Mucosa of descending colon (tissue), 3 donors: ENCODE measurements around the gene CFAP251. TPM values are rescaled to one million over a fixed set of nuclear protein-coding genes. Genes with fewer than 3 reads are reported as not detected.
A peak's percentile ranks its signal among the peaks of the same experiment; 100 is the strongest.

Experiments used
- ATAC-seq: fragments of 200-7000 bp; cut with Tn5 transposase; one replicate; pipeline ENCODE4 v1.9.1; 2020; ENCODE audit warnings: mild to moderate bottlenecking, moderate library complexity
- DNase-seq, 3 donors: peaks; one replicate each; pipeline ENCODE4 v3.0.0-alpha.2; 2020
- H3K36me3 ChIP-seq: fragments of 200-600 bp; one replicate; pipeline ENCODE4 v1.8.0; 2021; ENCODE audit warnings: low read depth, mild to moderate bottlenecking
- H3K4me1 ChIP-seq: fragments of 200-600 bp; one replicate; pipeline ENCODE4 v1.8.0; 2021; ENCODE audit warnings: low read depth, mild to moderate bottlenecking
- H3K4me3 ChIP-seq: fragments of 200-600 bp; one replicate; pipeline ENCODE4 v1.8.0; 2021; ENCODE audit warnings: mild to moderate bottlenecking
- H3K9me3 ChIP-seq: fragments of 200-600 bp; one replicate; pipeline ENCODE4 v1.8.0; 2021; ENCODE audit warnings: mild to moderate bottlenecking
- intact Hi-C, 2 donors: fragments of 100-400 bp; cut with DNase I in 1 of 2; cut with micrococcal nuclease in 1 of 2; formaldehyde crosslinking; loops; one replicate each; pipeline versions ENCODE4 v1.11.0 to v1.11.1; 2022; cut with DNase I, micrococcal nuclease
- total RNA-seq, 3 donors: library from RNA; stranded (reverse); fragmentation: NEBNext Ultra II Directional in 2 of 3; extraction: Animal tissue kit (Norgen Biotek cat#: 25700) in 2 of 3; gene quantifications; one replicate each; pipeline versions ENCODE4 v1.2.1 to v1.2.4, GENCODE V29; 2021 to 2023
- TF ChIP-seq, protein P1 (sequence below): fragments of 200-600 bp; IDR thresholded peaks from one replicate; pipeline ENCODE4 v1.8.0; 2022; ENCODE audit warnings: antibody characterized with exemption, mild to moderate bottlenecking
- donor health status: DM: no; HTN: no; CAD: no; lungs with moderate emphysema.
- donor health status: DM: no; HTN: no; CAD: no.
- donor health status: DM: no; HTN: yes; CAD: no.

The CFAP251 gene
- total RNA-seq, 3 donors from 2014 or later, result 0.14 to 0.92 (median 0.55) TPM

DNA sequence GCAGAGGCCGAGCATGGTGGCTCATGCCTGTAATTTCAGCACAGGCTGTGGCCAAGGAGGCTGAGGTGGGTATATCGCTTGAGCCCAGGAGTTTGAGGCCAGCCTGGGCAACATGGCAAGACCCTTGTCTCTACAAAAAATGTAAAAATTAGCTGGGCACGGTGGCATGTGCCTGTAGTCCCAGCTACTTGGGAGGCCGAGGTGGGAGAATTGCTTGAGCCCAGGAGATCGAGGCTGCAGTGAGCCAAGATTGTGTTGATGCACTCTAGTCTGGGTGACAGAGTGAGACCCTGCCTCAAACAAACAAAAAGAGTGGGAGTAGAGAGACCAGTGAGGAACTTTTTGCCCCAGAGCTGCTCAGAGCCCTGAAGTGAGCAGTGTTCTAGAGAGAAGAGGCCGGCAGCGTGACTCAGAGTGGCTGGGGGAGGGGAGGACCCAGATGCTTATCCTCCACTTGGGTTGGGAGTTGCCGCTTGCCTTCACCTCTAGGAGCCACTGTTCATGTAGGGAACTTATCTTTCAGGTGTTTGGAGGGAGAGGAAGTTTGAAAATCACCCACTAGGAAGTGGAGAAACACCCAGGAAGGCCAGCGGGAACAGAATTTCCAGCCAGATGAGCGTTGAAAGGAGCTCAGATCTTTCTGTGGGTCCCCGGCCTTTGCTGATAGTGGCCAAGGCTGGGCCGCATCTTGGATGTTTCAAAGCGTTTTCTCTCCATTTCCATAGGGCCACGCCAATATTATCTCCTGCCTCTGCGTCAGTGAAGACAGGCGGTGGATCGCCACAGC, 15.3 kb downstream of the CFAP251 start:
- Histone ChIP-seq H3K4me3 (no peak overlapping the region), H3K36me3 (no peaks in the 10 kb centered on the region), H3K4me1 (no peaks in the 10 kb centered on the region), H3K9me3 (no peaks in the 10 kb centered on the region)
- DNase-seq (no peak), ATAC-seq (no peak)
- TF ChIP-seq, protein P1, sequence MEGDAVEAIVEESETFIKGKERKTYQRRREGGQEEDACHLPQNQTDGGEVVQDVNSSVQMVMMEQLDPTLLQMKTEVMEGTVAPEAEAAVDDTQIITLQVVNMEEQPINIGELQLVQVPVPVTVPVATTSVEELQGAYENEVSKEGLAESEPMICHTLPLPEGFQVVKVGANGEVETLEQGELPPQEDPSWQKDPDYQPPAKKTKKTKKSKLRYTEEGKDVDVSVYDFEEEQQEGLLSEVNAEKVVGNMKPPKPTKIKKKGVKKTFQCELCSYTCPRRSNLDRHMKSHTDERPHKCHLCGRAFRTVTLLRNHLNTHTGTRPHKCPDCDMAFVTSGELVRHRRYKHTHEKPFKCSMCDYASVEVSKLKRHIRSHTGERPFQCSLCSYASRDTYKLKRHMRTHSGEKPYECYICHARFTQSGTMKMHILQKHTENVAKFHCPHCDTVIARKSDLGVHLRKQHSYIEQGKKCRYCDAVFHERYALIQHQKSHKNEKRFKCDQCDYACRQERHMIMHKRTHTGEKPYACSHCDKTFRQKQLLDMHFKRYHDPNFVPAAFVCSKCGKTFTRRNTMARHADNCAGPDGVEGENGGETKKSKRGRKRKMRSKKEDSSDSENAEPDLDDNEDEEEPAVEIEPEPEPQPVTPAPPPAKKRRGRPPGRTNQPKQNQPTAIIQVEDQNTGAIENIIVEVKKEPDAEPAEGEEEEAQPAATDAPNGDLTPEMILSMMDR, result no peak
- intact Hi-C loops, result no loop called here

DNA sequence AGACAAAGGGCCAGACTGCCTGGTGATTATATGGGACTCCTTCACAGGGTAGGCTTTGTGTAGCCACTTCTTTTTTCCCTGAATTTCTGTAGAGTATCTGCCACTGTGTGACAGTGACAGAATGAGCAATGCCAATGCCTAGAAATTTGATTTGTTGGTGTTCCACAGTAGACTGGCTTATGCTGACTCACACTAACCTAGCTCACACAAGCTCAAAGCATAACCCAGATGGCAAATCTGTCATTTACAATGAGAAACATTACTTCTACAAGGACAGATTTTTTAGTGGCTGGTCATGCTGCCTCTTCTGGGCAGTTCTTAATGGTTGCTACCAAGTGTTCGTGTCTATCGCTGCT, 15.9 kb downstream of the CFAP251 start:
- intact Hi-C loops, result no loop called here
- DNase-seq (no peak), ATAC-seq (no peak)
- TF ChIP-seq, protein P1, result no peak
- Histone ChIP-seq H3K36me3 (no peaks in the 10 kb centered on the region), H3K9me3 (no peaks in the 10 kb centered on the region), H3K4me3 (no peak overlapping the region), H3K4me1 (no peaks in the 10 kb centered on the region)

DNA sequence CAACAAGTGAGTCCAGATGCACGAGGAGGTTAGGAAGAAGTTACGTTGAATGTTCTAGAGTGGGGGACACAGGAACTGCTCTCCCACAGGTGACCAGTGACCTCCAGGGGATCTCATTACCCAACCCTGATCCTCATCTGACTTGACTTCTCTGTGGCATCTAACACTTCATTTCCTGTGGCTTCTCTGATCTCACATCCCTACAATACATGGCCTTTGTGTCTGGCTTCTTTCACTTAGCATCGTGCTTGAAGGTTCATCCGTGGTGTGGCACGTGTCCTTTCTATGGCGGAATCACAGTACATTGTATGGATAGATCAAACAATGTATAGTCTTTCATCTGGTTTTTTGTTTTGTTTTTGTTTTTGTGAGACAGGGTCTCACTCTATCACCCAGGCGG, 19.3 kb downstream of the CFAP251 start:
- TF ChIP-seq, protein P1, result no peak
- Histone ChIP-seq H3K9me3 (no peaks in the 10 kb centered on the region), H3K36me3 (no peaks in the 10 kb centered on the region), H3K4me1 (no peaks in the 10 kb centered on the region), H3K4me3 (no peak overlapping the region)
- DNase-seq (no peak), ATAC-seq (no peak)
- intact Hi-C loops, result no loop called here

- Histone ChIP-seq H3K4me3 (no peak overlapping the region), H3K9me3 (no peaks in the 10 kb centered on the region), H3K4me1 (no peaks in the 10 kb centered on the region), H3K36me3 (no peaks in the 10 kb centered on the region)
- intact Hi-C loops, result no loop called here
- peak in 2 of 3 donors; percentile 24 to 31 for DNase-seq
- TF ChIP-seq, protein P1, result no peak
- ATAC-seq, result peak; percentile 79
These were observed 20.8 kb downstream of the CFAP251 start for GRCh38 chr12:121939186-121939585.

DNA sequence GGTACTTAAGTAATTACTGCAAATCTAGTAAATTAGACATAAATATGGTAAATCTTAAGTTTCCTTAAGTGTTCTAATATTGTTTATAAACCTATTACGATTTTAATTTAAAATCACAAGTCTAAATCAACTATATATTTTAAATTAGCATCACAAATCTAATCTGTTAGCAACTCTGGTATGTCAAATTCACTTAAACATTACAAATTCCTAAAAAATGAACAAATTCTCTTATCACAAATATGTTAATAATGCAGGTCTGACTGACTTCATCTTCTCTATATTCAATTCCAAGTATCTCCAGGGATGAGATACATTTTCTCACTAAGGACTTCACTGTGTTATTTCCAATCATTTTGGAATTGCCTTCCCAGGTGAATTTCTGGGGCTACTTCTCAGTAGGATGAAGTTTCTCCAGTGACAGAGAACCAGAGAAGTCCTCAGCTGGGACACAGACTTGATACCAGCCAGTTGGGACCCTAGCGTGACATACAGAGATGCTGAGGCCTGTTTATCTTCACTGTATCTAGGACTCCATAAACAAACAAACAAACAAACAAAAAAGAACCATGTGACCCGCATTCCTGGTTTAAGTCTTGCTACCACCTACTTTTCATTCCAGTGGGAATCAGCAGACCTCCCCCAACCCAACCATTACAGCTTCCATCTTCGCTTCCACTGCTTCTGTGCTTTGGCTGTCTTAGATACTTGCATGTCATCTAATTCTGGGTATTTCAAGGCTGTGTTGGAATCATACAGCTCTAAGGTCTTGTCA, 21.8 kb downstream of the CFAP251 start:
- H3K9me3 ChIP-seq, result no peaks in the 10 kb centered on the region
- ATAC-seq (no peak), DNase-seq (no peak)
- no peaks in the 10 kb centered on the region for H3K4me1 ChIP-seq
- TF ChIP-seq, protein P1, result no peak
- intact Hi-C loops, result no loop called here
- no peaks in the 10 kb centered on the region for H3K36me3 ChIP-seq
- no peak overlapping the region for H3K4me3 ChIP-seq
